NCI-H510A treated with DMSO at 0.1 percent for 48 hours (cell line): ENCODE results near the gene BNIP5.
A peak's percentile ranks its signal among the peaks of the same experiment; 100 is the strongest.
"Not testable (repeated sequence)": the region's sequence is repeated elsewhere in the genome, so short reads cannot be mapped to it uniquely, and the experiment has no call there.

Experiments
- DNase-seq: peaks from one replicate; lab custom pipeline; 2025; lab: John Stamatoyannopoulos, UW

BNIP5 gene

DNA sequence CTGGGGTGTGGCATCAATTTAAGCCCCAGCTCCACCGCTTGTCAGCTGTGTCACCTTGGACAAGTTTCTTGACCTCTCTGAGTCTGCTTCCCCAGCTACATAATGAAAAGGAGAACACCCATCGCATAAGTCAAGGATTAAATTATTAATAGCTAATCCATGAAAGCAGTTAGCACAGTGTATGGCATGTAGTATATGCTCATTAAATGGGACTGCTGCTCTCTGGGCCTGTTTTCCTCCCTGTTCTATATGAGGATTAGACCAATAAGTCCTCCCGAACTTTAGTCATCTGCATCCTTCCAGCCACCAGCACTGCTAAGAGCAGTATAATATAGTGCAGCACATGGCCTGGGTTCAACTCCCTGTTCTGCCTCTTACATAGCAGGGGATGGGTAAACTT is 31.1 kb upstream of the BNIP5 start:
- no peak for DNase-seq

- DNase-seq = no peak
These were observed 28.2 kb upstream of the BNIP5 start for GRCh38 chr6:36364669-36365479.

- DNase-seq = not testable (repeated sequence)
These were observed 27.5 kb upstream of the BNIP5 start for GRCh38 chr6:36364061-36364635.

DNA sequence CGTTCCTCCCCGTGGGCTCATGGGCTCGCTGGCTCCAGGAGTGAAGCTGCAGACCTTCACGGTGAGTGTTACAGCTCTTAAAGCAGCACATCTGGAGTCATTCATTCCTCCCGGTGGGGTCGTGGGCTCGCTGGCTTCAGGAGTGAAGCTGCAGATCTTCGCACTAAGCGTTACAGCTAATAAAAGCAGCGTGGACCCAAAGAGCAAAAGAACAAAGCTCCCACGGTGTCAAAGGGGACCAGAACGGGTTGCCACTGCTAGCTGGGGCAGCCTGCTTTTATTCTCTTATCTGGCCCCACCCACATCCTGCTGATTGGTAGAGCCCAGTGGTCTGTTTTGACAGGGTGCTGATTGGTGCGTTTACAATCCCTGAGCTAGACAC is 26.7 kb upstream of the BNIP5 start:
- DNase-seq = not testable (repeated sequence)

- DNase-seq = no peak
These were observed 26.1 kb upstream of the BNIP5 start for GRCh38 chr6:36362551-36363370.

DNA sequence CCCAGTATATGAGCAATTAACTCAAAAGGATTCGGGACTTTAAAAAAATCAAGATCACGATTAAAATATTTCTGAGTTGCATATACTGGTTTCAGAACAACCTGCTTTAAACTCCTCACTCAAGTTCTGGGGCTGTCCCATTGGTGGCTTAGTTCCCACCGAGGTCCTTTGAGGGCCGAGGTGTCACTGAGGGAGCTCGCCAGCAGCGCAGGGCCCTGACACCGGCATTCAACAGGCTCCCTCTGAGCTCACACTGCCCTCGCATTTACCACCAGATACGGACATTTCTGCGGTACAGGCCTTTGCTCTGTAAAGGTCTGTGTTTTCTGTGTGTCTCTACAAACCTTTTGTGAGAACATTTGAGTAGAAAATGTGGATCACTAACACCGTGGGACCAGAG is 24.4 kb upstream of the BNIP5 start:
- DNase-seq = no peak

GRCh38 chr6:36360241-36361054 is 23.8 kb upstream of the BNIP5 start:
- DNase-seq = peak; percentile 93

GRCh38 chr6:36358226-36358915 is 21.7 kb upstream of the BNIP5 start:
- DNase-seq = no peak

- no peak for DNase-seq
These were observed 21.2 kb upstream of the BNIP5 start for GRCh38 chr6:36357872-36358225.

GRCh38 chr6:36355819-36356218 is 19.1 kb upstream of the BNIP5 start:
- DNase-seq = no peak

DNA sequence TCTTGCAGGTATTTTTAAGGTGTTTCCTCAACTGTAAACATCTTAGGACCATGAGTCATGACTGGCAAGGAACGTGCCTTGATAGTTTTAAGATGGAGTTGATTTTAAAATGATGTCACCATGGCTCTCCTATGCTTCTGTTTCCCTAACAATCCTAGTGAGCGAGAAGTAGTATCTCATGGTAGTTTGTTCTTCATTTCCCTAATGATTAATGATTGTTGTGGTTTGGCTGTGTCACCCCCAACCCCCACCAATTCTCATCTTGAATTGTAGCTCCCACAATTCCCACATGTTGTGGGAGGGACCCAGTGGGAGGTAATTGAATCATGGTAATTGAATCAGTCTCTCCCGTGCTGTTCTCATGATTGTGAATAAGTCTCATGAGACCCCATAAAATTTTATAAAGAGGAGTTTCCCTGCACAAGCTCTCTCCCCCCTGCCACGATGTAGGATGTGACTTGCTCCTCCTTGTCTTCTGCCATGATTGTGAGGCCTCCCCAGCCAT is 16.8 kb upstream of the BNIP5 start:
- DNase-seq = no peak

DNA sequence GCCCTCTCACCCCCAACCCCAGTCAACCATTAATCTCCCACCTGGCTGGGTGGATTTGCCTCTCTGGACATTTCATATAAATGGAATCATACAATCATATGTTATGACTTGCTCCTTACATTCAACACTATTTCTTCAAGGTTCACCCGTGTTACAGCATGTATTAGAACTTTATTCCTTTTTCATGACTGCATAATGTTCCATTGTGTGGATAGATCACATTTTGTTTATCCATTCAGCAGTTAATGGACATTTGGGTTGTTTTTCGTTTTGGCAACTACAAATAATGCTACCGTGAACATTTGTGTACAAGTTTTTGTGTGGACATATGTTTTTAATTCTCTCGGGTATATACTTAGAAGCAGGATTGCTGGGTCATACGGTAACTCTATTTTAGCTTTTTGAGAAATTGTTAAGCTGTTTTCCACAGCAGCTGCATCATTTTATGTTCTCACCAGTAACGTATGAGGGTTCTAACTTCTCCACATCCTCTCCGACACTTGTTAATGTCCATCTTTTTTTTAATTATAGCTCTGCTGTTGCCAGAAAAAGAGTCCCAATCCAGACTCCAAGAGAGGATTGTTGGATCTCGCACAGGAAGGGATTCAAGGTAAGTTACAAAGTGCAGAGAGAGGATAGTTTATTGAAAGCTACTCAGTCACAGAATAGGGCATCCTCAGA is 15.9 kb upstream of the BNIP5 start:
- DNase-seq = no peak

GRCh38 chr6:36350681-36351571 is 14.2 kb upstream of the BNIP5 start:
- no peak for DNase-seq

DNA sequence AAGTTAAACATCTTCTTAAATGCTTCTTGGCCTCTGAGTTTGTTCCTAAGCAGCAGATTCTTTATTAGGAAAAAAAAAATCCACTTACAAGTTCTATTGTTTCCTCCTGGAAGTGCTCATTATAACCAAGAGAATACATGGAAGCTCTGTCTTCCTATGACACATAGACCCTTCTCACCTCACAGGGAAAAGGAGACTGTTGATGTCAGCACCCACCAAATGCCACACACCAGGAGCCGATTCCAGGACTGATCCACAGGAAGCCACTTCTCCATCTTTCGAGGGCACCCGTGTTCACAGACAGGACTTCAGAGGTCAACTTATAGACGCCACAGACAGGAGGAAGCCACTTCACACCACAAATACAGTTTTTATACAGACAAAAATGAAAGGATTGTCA is 13.4 kb upstream of the BNIP5 start:
- DNase-seq = peak; percentile 20

- DNase-seq = peak; percentile 97
These were observed 12.6 kb upstream of the BNIP5 start for GRCh38 chr6:36349240-36349639.

- DNase-seq = peak; percentile 10
These were observed 10.9 kb upstream of the BNIP5 start for GRCh38 chr6:36347621-36348020.

DNA sequence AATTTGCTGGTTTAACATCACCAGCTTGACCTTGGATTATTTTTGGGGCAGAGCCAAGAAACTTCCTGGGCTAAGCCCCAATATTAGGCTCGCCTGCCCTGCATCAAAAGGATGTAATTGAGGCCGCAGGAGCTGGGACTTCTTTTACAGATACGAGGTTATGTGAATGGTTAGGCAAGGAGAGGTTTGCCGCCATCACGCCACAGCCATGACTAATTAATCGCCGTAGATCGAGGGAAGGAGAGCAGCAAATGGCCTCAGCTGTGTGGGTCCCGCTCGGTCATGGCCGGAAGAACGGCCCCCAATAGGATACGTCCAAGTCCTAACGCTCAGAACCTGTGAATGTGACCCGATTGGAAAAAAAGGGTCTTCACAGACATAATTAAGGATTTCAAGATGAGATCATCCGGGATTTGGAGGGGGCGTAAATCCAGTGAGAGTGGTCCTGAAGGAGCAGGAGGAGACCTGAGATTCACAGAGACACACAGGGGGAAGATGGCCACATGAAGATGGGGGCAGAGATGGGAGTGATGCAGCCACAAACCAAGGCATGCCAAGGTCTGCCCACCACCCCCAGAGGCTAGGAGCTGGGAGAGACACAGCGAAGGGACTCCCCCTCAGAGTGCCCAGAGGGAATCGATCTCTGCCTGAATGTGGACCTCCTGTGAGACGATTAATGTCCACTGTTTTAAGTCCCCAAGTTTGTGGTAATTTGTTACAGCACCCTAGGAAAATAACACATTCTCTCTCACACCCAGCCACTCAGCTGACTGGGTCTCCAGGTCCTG is 10.0 kb upstream of the BNIP5 start:
- DNase-seq = no peak

- no peak for DNase-seq
These were observed 9.2 kb upstream of the BNIP5 start for GRCh38 chr6:36345681-36346466.
